HTERT RPE-1 (cell line): ENCODE results near the gene UBALD2.
"Not testable (repeated sequence)": the region's sequence is repeated elsewhere in the genome, so short reads cannot be mapped to it uniquely, and the experiment has no call there.

Source experiments
- in situ Hi-C: fragments of 300-500 bp; cut with MboI; formaldehyde crosslinking; loops from 4 replicates; pipeline ENCODE4 v1.14.3; 2020; ENCODE audit warnings: low sequenced_read_pairs

UBALD2 gene

DNA sequence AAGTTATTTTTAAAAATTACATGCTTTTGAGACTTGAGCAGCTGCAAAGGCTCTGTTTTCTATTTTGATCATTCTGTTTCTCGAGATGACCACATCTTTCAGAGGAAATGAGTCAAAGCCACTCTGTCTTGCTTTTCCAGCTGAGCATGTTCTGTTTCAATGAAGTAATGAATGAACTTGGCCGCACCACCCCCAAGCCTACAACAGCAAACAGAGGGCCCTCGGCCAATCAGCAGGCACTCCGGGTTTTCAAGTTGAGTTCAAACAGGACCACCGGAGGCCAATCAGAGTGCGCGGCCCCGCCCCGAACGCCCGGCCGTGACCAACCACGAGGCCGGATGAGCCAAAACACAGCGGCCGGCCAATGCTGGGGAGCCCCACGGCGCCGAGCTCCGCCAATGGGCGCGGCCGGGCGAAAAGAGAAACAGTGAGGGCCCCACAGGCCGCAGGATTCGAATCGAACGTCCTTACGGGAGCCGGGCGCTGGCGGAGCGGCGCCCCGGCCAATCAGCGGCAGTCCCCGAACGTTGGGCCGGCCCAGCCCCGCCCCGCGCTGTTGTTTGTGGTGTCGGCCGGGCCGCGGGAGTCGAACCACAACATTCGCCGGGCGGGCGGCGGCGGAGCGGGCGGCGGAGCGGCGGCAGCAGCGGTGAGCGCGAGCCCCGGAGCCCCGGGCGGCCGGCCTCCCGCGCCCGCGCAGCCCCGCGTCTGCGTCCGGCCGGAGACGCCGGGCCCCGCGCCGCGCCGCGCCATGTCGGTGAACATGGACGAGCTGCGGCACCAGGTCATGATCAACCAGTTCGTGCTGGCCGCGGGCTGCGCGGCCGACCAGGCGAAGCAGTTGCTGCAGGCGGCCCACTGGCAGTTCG is at the start of gene UBALD2:
Gene UBALD2 (plus strand): TSS at position 594 of the 869 bp plus-strand sequence. CDS start 158 bp downstream, at position 752.
- in situ Hi-C loops = no loop called here

DNA sequence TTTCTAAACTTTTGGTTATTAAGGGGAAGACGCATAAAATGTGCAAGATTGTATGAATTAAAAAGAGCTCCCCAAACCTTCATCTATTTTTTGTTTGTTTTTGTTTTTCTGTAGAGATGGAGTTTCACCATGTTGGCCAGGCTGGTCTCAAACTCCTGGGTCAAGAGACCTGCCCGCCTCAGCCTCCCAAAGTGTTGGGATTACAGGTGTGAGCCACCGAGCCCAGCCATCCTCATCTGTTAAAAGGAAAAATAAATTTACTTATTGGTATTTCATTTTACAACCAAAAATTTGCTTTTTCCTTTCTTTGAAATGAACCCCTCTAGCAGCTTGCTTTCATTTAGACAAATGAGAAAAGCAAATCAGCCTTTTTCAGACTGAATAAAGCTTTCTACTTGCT is 48.1 kb upstream of the UBALD2 start:
- in situ Hi-C loops = no loop called here

DNA sequence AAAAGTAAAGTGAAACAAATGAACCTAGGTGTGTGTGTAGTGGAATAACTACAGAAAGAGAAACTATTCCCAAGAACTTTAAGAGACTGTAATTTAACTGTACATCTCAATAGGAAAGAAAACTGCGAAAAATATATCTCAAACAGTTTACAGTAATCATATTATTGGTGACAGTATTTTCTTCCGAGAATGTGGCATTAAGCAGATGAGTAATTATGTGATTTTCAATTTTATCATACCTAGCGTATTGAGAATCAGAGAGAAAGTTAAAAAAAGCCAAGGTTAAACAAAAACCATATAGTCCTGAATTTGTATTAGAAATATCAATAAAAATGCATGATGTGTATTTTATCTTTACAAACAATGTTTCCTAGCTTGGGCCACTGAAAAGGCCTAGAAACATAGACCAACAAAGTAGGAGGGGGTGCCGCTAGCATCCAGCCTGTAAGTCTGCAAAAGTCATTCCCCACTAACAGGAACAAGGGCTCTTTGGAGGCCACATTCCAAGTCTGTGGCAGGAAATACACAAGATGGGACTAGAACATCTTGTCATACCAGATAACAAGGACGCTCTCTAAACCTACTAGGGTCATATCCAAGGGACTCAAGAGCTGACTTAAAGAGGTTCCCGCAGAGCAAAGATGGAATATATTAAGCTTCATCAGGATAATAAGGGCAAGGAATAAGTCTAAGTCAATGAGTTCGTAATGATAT is 45.3 kb upstream of the UBALD2 start:
- in situ Hi-C loops = no loop called here

DNA sequence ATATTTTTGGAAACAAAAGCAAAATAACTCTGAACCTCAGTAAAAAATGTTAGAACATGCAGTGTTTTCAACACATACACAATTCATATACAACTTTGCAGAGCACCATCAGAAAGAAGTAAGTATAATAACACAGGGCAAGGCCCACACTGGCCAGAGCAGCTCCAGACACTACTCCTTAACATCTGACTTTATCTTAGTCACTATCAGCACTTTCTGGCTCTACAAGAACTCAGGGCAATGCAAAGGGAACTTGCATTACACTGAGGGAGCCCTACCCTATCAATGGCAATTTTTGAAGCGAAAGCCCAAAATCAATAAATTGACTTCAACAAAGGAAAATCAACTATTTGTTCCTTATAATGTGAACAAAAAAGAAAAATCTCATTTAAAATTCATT is 41.3 kb upstream of the UBALD2 start:
- in situ Hi-C loops = no loop called here

DNA sequence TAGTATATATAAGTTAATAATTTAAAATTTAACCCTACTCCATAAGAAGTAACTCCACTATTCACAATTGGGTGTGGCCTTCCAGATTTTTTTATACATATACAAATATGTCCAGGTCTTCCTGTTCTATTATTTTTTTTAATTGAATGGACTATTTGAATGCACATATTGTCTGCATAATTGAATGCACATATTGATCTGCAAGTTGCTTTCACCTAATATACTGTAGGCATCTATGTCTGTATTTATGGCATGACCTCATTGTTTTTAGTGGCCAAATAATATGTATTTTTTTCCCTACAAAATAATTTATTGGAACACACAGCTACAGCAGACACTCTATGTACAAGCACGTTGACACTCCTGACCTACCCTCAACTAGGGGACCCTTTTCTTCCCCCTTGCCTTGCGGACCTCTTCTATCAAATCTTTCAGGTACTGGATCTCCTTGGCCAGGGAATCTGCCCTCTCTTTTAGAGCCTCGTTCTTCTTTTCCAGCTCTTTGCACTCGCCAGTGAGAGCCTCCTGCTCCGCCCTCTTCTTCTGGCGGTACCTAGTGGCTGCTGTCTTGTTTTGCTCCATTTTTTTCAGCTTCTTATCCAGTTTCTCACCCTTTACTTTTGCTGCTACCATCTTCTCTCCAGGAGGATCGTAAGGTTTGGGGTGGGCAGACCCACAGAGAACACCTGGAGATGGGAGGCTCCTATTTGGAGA is 39.6 kb upstream of the UBALD2 start:
- in situ Hi-C loops = not testable (repeated sequence)

DNA sequence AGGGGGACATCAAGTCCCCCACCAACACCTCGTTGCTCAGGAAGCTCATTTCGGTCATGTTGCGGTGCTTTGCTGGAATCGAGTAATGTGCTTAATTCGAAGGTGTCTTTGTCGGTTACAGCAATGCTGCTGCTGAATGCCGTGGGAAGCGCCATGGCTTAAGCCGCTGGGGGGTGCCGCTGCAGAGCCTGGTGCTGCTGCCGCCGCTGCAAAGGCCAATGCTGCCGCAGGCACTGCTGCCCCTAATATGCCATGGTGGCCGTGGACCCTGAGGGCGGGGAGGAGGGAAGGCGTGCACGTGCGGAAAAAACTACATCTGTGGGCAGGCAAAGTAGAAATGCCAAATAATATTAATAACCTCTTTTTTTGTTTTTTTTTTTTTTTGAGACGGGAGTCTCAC is 38.4 kb upstream of the UBALD2 start:
- in situ Hi-C loops = not testable (repeated sequence)

DNA sequence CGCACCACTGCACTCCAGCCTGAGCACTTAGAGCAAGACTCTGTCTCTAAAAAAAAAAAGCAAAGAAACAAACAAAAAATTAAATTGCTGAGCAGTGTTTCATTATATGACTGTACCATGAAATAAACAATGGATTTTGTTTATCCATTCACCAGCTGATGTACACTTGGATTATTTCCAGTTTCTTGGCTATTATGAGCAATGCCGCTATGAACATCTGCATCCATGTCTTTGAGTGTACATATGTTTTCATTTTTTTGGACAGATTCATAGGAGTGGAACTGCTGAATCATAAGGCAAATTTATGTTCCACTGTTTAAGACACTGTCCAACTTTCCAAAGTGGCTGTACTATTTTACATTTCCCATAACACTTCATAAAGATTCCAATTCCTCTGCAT is 32.8 kb upstream of the UBALD2 start:
- in situ Hi-C loops = no loop called here

DNA sequence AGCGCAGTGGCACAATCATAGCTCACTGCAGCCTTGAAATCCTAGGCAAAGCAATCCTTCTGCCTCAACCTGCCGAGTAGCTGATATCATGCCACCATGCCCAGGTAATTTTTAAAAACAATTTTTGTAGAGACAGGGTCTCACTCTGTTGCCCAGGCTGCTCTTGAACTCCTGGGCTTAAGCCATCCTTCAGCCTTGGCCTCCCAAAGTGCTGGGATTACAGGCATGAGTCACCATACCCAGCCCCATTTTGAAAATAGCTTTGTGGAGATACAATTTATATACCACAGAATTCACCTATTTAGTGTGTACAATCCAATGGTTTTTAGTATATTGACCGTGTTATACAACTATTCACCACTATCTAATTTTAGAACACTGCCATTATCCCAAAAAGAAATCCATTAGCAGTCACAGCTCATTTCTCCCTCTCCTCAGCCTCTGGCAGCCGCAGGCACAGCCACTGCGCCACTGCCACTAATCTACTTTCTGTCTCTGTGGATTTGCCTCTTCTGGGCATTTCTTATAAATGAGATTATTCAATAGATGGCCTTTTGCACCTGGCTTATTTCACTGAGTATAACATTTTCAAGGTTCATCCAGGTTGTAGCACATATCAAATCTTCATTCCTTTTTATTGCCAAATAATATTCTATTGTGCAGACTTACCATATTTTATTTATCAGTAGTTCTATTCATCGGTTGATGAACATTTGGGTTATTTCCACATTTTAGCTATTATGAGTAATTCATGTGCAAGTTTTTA is 31.4 kb upstream of the UBALD2 start:
- in situ Hi-C loops = no loop called here

DNA sequence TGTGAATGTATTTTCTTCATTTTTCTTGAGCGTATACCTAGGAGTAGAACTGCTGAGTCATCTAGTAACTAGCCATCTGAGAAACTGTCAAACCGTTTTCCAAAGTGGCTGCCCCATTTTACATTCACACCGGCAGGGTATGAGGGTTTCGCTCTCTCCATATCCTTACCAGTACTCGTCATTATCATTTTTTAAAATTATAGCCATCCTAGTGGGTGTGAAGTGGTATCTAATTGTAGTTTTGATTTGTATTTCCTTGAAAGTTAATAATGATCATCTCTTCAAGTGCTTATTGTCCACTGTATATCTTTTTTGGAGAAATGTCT is 30.8 kb upstream of the UBALD2 start:
- in situ Hi-C loops = no loop called here

DNA sequence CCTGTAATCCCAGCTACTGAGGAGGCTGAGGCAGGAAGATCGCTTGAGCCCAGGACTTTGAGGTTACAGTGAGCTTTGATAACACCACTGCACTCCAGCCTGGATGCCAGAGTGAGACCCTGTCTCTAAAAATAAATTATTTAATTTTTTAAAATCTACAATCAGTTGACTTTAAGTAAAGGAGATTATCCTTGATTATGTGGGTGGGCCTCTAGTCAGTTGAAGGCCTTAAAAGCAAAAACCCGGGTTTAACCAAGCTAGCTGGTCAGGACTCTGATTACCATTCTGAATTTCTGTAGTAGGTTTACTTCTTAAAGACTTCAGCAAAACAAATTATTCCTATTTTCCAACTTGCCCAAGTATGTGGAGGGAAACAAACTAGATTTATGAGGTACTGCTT is 29.3 kb upstream of the UBALD2 start:
- in situ Hi-C loops = no loop called here

DNA sequence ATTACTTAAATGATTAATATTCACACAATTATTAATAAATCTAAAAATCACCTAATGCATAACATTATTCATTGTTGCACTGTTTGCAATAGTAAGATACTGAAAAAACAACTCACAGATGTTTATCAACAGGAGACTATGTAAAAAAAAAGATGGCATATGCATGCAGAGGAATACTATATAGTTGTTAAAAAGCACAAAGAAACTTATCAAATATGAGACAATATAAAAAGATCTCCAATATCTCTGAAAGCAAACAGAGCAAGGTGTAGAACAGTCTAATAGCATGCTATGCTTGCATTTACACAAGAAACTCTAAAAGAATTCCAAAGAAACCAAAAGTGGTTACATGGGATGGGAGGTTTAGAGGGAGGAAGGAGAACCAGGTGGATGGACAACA is 28.5 kb upstream of the UBALD2 start:
- in situ Hi-C loops = no loop called here

DNA sequence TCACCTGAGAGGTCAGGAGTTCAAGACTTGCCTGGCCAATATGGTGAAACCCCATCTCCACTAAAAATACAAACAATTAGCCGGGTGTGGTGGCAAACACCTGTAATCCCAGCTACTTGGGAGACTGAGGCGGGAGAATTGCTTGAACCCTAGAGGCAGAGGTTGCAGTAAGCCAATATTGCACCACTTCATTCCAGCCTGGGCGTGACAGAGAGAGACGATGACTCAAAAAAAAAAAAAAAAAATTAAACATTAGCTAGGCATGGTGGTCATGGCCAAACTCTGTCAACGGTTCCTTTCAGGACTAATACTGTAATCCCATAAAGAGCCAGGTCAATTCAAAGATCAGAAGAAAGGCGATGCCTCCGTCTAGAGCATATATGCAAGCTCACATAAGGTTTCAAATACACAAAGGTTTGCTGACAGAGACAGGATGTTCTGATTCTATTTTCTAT is 27.3 kb upstream of the UBALD2 start:
- in situ Hi-C loops = no loop called here

DNA sequence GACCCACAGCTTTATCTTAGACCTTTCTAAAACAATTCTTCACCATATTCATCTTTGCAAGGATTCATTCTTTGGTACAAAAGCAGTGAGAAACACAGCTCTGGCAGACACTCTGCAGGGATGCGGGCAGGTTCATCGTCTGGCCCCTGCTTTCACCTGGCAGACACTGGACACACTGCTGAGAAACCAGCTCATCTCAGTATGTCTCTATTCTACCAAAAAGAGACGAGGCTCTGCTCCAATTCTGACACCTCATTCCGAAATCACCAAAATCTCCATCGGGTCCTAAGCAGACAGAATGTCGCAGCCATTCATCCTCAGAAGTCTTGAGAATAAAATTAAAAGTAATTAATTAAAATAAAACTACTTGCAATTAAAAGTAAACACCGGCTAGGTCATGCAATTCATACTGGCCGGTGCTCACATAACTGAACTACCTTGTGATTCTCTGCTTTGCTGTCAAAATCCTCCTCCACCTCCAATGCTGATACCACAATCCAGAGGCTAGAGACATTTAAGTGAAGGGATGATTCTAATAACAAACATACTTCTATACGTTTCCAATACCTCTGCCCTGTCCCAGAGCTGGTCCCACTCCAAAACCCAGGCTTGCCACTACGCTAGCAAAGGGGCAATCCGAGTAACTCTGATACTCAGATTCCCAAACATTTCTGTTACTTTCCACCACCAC is 26.2 kb upstream of the UBALD2 start:
- in situ Hi-C loops = no loop called here

DNA sequence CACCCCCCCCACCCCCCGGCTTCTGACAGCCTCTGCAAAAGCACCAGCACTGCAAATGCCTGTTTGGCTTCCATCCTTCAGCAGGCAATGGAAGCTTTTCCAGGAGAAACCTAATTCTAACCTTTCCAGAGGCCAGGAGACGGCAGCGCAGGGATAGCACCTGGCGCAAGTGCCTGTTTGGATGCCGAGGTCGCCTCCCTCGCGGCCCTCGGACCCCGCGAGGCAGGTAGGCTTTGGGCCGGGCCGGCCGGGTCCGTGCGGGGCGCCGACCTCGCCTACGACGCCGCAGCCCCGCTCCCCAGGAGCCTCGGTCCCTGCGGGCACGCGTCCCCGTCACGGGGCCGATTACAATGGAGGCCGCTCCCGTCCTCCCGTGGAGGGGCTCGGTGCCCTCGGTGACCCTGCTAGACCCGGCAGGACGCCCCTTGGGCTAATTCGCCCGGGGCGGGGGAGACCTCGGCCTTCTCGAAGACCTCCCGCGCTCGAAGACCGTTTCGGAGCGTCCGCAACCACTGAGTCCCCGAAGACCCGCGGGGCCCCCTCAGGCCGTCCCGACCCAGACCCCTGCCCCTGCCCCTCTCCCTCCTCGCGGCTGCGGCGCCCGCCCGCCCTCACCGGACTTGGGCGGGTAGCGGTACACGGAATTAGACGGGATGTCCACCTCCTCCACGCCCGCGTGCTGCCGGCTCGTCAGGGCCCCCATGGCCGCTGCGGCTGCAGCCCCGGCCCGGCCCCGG is 25.4 kb upstream of the UBALD2 start:
- in situ Hi-C loops = no loop called here

DNA sequence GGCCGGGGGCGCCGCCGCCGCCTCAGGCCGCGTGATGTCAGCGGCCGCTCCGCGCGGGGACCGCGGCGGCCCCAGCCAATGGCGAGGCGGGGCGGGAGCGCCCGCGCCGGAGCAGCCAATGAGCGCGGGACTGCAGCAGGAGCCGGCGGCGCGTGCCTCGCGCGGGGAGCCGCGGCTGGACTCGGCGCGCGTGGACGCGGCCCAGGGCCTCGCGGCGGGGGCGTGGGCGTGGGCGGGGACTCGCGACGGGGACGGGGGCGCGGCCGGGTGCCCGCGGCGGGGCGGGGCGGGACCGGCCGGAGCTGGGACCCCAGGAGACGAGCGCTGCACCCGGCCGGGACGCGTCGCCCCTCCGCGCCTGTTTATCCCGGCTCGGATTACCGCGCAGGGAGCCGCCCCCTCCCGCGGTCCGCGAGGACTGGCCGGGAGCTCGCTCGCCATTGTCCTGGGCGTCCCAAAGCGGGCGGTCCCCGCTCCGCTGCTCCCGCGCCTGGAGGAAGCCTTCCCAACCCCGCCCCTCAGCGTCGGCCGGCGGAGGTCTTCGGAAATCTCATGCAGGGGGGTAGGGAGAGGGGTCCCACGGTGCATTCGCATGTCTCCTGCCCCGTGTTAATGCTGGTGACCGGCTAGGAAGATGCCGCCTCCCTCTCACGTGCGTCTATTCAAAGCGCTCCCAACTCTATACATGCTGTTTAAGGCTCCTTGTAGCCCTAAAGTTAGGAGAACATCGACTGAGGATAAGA is 24.5 kb upstream of the UBALD2 start, which contains the start of gene RNF157:
Gene RNF157 (minus strand): TSS at position 33 of the 743 bp plus-strand sequence. CDS start 253 bp downstream, outside the sequence.
- in situ Hi-C loops = no loop called here

DNA sequence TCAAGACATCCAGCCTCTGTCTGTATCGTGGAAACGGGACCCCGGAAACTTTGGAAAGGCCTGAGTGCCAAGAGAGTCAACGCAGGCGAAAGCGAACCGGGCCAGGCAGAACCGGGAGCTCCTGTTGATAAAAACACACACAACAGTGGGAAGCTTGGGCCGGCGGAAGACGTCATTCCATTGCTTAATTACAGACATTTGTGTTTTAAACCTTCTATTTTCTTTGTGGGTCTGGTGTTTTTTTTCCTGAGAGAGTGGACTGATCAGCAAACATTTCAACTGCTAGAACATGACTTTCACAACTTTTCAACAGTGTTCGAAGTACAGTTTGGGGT is 24.0 kb upstream of the UBALD2 start:
- in situ Hi-C loops = no loop called here

DNA sequence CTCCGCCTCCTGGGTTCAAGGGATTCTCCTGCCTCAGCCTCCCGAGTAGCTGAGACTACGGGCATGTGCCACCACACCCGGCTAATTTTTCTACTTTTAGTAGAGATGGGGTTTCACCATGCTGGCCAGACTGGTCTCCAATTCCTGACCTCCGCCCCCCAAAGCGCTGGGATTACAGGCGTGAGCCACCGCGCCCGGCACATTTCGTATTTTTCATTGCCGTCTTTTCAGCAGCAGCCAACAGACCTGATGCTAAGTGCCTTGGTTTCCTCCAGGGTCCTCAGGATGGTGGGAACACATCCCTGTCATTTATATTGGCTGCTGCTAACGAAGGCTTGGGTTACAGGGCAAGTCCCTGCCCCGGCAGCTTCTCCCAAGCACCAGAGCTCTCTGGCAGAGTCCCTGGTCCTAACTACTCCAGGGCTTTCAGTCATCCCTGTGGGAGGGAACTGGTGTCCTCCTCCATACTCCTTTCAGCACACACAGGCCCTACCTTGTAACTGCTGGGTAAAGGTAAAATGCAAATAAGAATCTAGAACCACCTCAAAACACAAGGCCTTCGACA is 23.4 kb upstream of the UBALD2 start:
- in situ Hi-C loops = no loop called here

DNA sequence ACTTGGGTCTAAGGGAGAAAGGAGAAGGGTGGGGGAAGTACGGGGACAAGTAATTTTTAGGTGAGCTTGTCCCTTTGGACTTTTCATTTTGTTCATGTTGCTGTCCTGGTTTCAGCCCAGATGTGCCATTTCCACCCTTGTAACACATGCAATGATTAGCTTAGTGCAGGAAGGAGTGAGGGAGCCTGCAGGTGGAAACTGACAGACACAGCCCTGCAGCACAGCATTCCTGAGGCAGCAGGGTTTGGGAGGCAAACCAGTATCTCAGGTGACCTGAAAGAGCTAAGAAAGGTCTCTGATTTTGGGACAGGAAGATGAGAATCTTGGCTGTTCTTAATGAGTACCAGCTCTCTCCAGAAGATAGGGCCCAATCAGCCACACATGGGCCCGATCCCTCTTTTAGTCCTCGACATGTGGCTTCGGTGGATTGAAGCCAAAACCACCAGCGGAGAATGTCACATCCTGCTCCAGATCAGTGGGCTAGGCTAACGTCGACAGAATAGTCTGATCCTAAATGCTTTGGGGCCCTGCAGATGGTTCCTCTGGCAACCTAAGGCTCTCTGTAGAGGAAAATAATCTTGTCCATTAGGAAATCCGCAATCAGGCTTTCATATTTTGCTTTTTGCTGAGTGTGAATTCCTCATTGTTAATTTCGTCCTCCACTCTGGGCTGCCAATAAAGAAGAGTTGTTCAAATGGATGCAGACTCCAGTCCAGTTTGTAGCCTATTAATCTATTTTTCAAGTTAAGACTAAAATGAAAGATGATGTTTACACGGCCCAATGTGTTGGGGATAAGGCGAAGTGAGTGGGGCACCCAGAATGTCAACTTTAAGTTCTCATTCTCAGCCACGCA is 21.1 kb upstream of the UBALD2 start:
- in situ Hi-C loops = no loop called here
